Measurements from ENCODE around the gene HPGDS.
"Not testable (repeated sequence)": the region's sequence is repeated elsewhere in the genome, so short reads cannot be mapped to it uniquely, and the experiment has no call there.

The HPGDS gene

GRCh38 chr4:94325835-94326234, 16.8 kb downstream of the HPGDS start:
- DNase-seq (ENCODE audit: low spot score): no peak

GRCh38 chr4:94319927-94320326, 22.7 kb downstream of the HPGDS start:
- DNase-seq (ENCODE audit: low spot score): not testable (repeated sequence)

GRCh38 chr4:94307231-94307871, 35.3 kb downstream of the HPGDS start:
- DNase-seq (ENCODE audit: low spot score): no peak

GRCh38 chr4:94306713-94307112, 35.9 kb downstream of the HPGDS start:
- DNase-seq (ENCODE audit: low spot score): no peak

- no peak for DNase-seq (ENCODE audit: low spot score)
Measured at GRCh38 chr4:94305466-94306225, 37.0 kb downstream of the HPGDS start.

GRCh38 chr4:94304365-94304971, 38.2 kb downstream of the HPGDS start:
- DNase-seq (ENCODE audit: low spot score): peak; percentile 25

GRCh38 chr4:94302191-94302590, 40.4 kb downstream of the HPGDS start:
- no peak for DNase-seq (ENCODE audit: low spot score)

- no peak for DNase-seq (ENCODE audit: low spot score)
Measured at GRCh38 chr4:94298725-94299252, 43.8 kb downstream of the HPGDS start.

- not testable (repeated sequence) for DNase-seq (ENCODE audit: low spot score)
Measured at GRCh38 chr4:94295473-94295872, 47.2 kb downstream of the HPGDS start.

- not testable (repeated sequence) for DNase-seq (ENCODE audit: low spot score)
Measured at GRCh38 chr4:94293981-94294380, 48.7 kb downstream of the HPGDS start.

GRCh38 chr4:94290245-94290644, 52.4 kb downstream of the HPGDS start:
- DNase-seq (ENCODE audit: low spot score): no peak

- no peak for DNase-seq (ENCODE audit: low spot score)
Measured at GRCh38 chr4:94285666-94286065, 57.0 kb downstream of the HPGDS start.

- DNase-seq (ENCODE audit: low spot score): no peak
Measured at GRCh38 chr4:94284889-94285288, 57.7 kb downstream of the HPGDS start.

- no peak for DNase-seq (ENCODE audit: low spot score)
Measured at GRCh38 chr4:94278781-94279180, 63.9 kb downstream of the HPGDS start.

GRCh38 chr4:94277534-94277933, 65.1 kb downstream of the HPGDS start:
- no peak for DNase-seq (ENCODE audit: low spot score)

GRCh38 chr4:94276204-94276603, 66.4 kb downstream of the HPGDS start:
- DNase-seq (ENCODE audit: low spot score): no peak

GRCh38 chr4:94274912-94275311, 67.7 kb downstream of the HPGDS start:
- DNase-seq (ENCODE audit: low spot score): no peak

GRCh38 chr4:94271248-94271647, 71.4 kb downstream of the HPGDS start:
- no peak for DNase-seq (ENCODE audit: low spot score)

GRCh38 chr4:94267037-94267436, 75.6 kb downstream of the HPGDS start:
- DNase-seq (ENCODE audit: low spot score): no peak

- no peak for DNase-seq (ENCODE audit: low spot score)
Measured at GRCh38 chr4:94262163-94263016, 80.2 kb downstream of the HPGDS start.

GRCh38 chr4:94256828-94257227, 85.8 kb downstream of the HPGDS start:
- DNase-seq (ENCODE audit: low spot score): no peak
